Smooth muscle cell (in vitro differentiated cells): Measurements from ENCODE around the gene CACNB4. TPM values are rescaled to one million over a fixed set of nuclear protein-coding genes. Genes with fewer than 3 reads are reported as not detected.

Experiments used
- DNase-seq: peaks from one replicate; lab custom pipeline; 2025; ENCODE audit not compliant: unreplicated experiment; lab: John Stamatoyannopoulos, UW
- H2AFZ ChIP-seq: fragments of 200-600 bp; sonication (generic); 2 replicates; pipeline ENCODE4 v1.6.0; 2016; ENCODE audit warnings: antibody characterized with exemption, low read depth, mild to moderate bottlenecking
- H3F3A ChIP-seq: fragments of 200-600 bp; sonication (generic); 2 replicates; pipeline ENCODE4 v1.6.0; 2017; ENCODE audit warnings: antibody characterized with exemption, low read depth
- H3K27ac ChIP-seq: fragments of 200-600 bp; sonication (generic); 2 replicates; pipeline ENCODE4 v1.5.1; 2016; ENCODE audit warnings: low read depth, mild to moderate bottlenecking
- H3K27me3 ChIP-seq: fragments of 200-600 bp; sonication (generic); 2 replicates; pipeline ENCODE4 v1.6.1; 2016; ENCODE audit warnings: low read depth, mild to moderate bottlenecking
- H3K36me3 ChIP-seq: fragments of 200-600 bp; sonication (generic); 2 replicates; pipeline ENCODE4 v1.5.1; 2016; ENCODE audit warnings: low read depth
- H3K4me1 ChIP-seq: fragments of 200-600 bp; sonication (generic); 2 replicates; pipeline ENCODE4 v1.5.1; 2016; ENCODE audit warnings: low read depth
- H3K4me2 ChIP-seq: fragments of 200-600 bp; sonication (generic); 2 replicates; pipeline ENCODE4 v1.6.0; 2016; ENCODE audit warnings: mild to moderate bottlenecking
- H3K4me3 ChIP-seq: fragments of 200-600 bp; sonication (generic); 2 replicates; pipeline ENCODE4 v1.5.1; 2016; ENCODE audit warnings: mild to moderate bottlenecking
- H3K79me2 ChIP-seq: fragments of 200-600 bp; sonication (generic); 2 replicates; pipeline ENCODE4 v1.6.0; 2016; ENCODE audit warnings: low read depth, mild to moderate bottlenecking
- H3K9ac ChIP-seq: fragments of 200-600 bp; sonication (generic); 2 replicates; pipeline ENCODE4 v1.6.0; 2016; ENCODE audit warnings: low read depth
- H3K9me3 ChIP-seq: fragments of 200-600 bp; sonication (generic); replicated peaks from 2 replicates; pipeline ENCODE4 v1.5.1; 2016; ENCODE audit warnings: low read depth
- H4K20me1 ChIP-seq: fragments of 200-600 bp; sonication (generic); 2 replicates; pipeline ENCODE4 v1.6.0; 2016; ENCODE audit warnings: low read depth
- WGBS: methylation state at CpG from one replicate; pipeline ENCODE4 v1.1.7; 2016; ENCODE audit warnings: low lambda C conversion rate; 5-methylcytosine and 5-hydroxymethylcytosine counted together
- polyA plus RNA-seq: library from polyadenylated mRNA; unstranded; fragments of >200 nt; fragmentation: Nextera tagmentation; extraction: Ambion mirVana; gene quantifications from 2 replicates; pipeline ENCODE4 v1.2.1, GENCODE V29; 2016
- small RNA-seq: library from RNA; depleted of rRNA; stranded (forward); fragments of <200 nt; gene quantifications from one replicate; pipeline ENCODE3, GENCODE V24; 2014
- total RNA-seq: library from RNA; depleted of rRNA; stranded (reverse); fragments of >200 nt; gene quantifications from 2 replicates; pipeline ENCODE4 v1.2.3, GENCODE V29; 2014
- TF ChIP-seq, protein P1 (sequence below): fragments of 200-600 bp; sonication (generic); IDR thresholded peaks from 2 replicates; pipeline ENCODE4 v1.5.1; 2017; ENCODE audit warnings: borderline replicate concordance, mild to moderate bottlenecking, antibody characterized with exemption; ENCODE audit not compliant: insufficient read depth, poor library complexity, severe bottlenecking

CACNB4 gene
- total and polyA plus RNA-seq, 2 experiments from 2014 or later: 0.06 to 1.4 TPM

DNA sequence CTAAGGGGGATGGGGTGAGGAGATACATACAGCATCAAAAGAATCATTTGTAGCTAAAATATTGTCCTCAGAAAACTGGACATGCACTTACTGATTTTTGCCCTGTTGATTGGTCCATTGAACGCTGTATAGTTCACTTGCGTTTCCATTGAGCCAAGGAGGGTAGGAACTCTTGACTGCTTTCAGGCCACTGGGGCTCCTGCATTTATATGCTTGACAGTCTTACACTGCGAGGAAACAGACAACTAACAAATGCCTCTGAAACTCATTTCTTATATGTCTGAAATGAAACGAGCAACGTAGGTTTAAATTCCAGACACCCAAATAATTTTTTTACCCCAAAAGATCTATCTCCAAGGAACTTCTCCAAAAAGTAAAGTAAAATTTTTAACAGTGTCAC lies 312.8 kb downstream of the CACNB4 start:
- H3F3A ChIP-seq: no peaks in the 10 kb centered on the region
- no peaks in the 10 kb centered on the region for H3K4me1 ChIP-seq
- H3K27ac ChIP-seq: no peak overlapping the region
- H4K20me1 ChIP-seq: no peaks in the 10 kb centered on the region
- TF ChIP-seq, protein P1, sequence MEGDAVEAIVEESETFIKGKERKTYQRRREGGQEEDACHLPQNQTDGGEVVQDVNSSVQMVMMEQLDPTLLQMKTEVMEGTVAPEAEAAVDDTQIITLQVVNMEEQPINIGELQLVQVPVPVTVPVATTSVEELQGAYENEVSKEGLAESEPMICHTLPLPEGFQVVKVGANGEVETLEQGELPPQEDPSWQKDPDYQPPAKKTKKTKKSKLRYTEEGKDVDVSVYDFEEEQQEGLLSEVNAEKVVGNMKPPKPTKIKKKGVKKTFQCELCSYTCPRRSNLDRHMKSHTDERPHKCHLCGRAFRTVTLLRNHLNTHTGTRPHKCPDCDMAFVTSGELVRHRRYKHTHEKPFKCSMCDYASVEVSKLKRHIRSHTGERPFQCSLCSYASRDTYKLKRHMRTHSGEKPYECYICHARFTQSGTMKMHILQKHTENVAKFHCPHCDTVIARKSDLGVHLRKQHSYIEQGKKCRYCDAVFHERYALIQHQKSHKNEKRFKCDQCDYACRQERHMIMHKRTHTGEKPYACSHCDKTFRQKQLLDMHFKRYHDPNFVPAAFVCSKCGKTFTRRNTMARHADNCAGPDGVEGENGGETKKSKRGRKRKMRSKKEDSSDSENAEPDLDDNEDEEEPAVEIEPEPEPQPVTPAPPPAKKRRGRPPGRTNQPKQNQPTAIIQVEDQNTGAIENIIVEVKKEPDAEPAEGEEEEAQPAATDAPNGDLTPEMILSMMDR: no peak
- H3K79me2 ChIP-seq: no peaks in the 10 kb centered on the region
- no peaks in the 10 kb centered on the region for H3K9me3 ChIP-seq
- H3K4me2 ChIP-seq: no peak overlapping the region
- WGBS: 96% methylated on average over 5 of the region's 5 CpGs
- H3K4me3 ChIP-seq: no peak overlapping the region
- no peak for DNase-seq
- no peaks in the 10 kb centered on the region for H3K27me3 ChIP-seq
- no peak overlapping the region for H3K9ac ChIP-seq
- no peaks in the 10 kb centered on the region for H3K36me3 ChIP-seq
- H2AFZ ChIP-seq: no peak overlapping the region

GRCh38 chr2:151783133-151783520 lies 315.7 kb downstream of the CACNB4 start:
- Histone ChIP-seq H3K79me2 (no peaks in the 10 kb centered on the region), H3K9me3 (no peaks in the 10 kb centered on the region), H3F3A (no peaks in the 10 kb centered on the region), H3K27ac (no peak overlapping the region), H4K20me1 (no peaks in the 10 kb centered on the region), H2AFZ (no peak overlapping the region), H3K4me3 (no peak overlapping the region), H3K36me3 (no peaks in the 10 kb centered on the region), H3K9ac (no peak overlapping the region), H3K4me2 (no peak overlapping the region), H3K4me1 (no peaks in the 10 kb centered on the region), H3K27me3 (no peaks in the 10 kb centered on the region)
- TF ChIP-seq, protein P1: no peak
- no peak for DNase-seq
- 96% methylated on average over 2 of the region's 2 CpGs for WGBS

Small RNAs within 50 kb of the gene (small RNA-seq; reads per million reads assigned to genes)
- 0.08 reads per million for gene RPL30P2

Other genes starting within 250 kb of the CACNB4 start
- gene STAM2, start 76.7 kb upstream of the CACNB4 start, total RNA-seq: 58.2 and 59.6 TPM in 2 replicates
- 11.9 and 12.2 TPM in 2 replicates for gene STAM2, start 76.7 kb upstream of the CACNB4 start, polyA plus RNA-seq
- 33.5 and 37.3 TPM in 2 replicates for gene FMNL2, start 236.1 kb upstream of the CACNB4 start, total RNA-seq
- gene FMNL2, start 236.1 kb upstream of the CACNB4 start, polyA plus RNA-seq: 7.4 and 10.5 TPM in 2 replicates